OCI-LY7 (cell line): ENCODE measurements around the gene BHMT2. TPM values are rescaled to one million over a fixed set of nuclear protein-coding genes. Genes with fewer than 3 reads are reported as not detected.

Source experiments
- BruUV-seq: library from RNA; stranded (reverse); fragments of 400-500 nt; replicated peaks from 2 replicates; lab custom pipeline; 2021; lab: Mats Ljungman, UMichigan
- CTCF ChIA-PET: fragments of 300-600 bp; sonication (Branson Sonifier 250); formaldehyde crosslinking; loops from one replicate; lab custom pipeline; 2022; ENCODE audit warnings: antibody characterized with exemption; ENCODE audit not compliant: unreplicated experiment; lab: Charles Lee
- POLR2A ChIA-PET: fragments of 300-600 bp; sonication (Branson Sonifier 250); formaldehyde crosslinking; loops from one replicate; lab custom pipeline; 2022; ENCODE audit warnings: antibody characterized with exemption; lab: Charles Lee
- DNase-seq: peaks from one replicate; pipeline ENCODE4 v3.0.0-alpha.2; 2015; ENCODE audit warnings: low spot score
- H2AFZ ChIP-seq: fragments of 200-600 bp; sonication (generic), shearing (Covaris generic); 2 replicates; pipeline ENCODE4 v1.6.1; 2014; ENCODE audit warnings: mild to moderate bottlenecking, antibody characterized with exemption, low read length, moderate library complexity
- H3K27ac ChIP-seq: fragments of 200-600 bp; sonication (generic); 2 replicates; pipeline ENCODE4 v1.5.1; 2014; ENCODE audit warnings: mixed run types, low read depth, mild to moderate bottlenecking, moderate library complexity, low read length, inconsistent platforms; ENCODE audit not compliant: poor library complexity, severe bottlenecking
- H3K36me3 ChIP-seq: fragments of 200-600 bp; sonication (generic); 2 replicates; pipeline ENCODE4 v1.6.1; 2014; ENCODE audit warnings: mild to moderate bottlenecking, antibody characterized with exemption, low read length, moderate library complexity, mixed read lengths; ENCODE audit not compliant: insufficient read depth
- H3K4me1 ChIP-seq: fragments of 200-600 bp; sonication (generic); 2 replicates; pipeline ENCODE4 v1.5.1; 2014; ENCODE audit warnings: mild to moderate bottlenecking, low read length; ENCODE audit not compliant: insufficient read depth, poor library complexity, severe bottlenecking
- H3K4me2 ChIP-seq: fragments of 200-600 bp; sonication (generic); 2 replicates; pipeline ENCODE4 v1.6.1; 2014; ENCODE audit warnings: mild to moderate bottlenecking, low read length
- H3K4me3 ChIP-seq: fragments of 200-600 bp; sonication (generic); 2 replicates; pipeline ENCODE4 v1.5.1; 2014; ENCODE audit warnings: mild to moderate bottlenecking, low read depth, low read length; ENCODE audit not compliant: poor library complexity, severe bottlenecking
- H3K79me2 ChIP-seq: fragments of 200-600 bp; sonication (generic); 2 replicates; pipeline ENCODE4 v1.6.1; 2016; ENCODE audit warnings: low read depth, mild to moderate bottlenecking, low read length, moderate library complexity, mixed read lengths; ENCODE audit not compliant: insufficient read depth
- H3K9me2 ChIP-seq: fragments of 200-600 bp; sonication (generic); 2 replicates; pipeline ENCODE4 v1.6.1; 2016; ENCODE audit warnings: mild to moderate bottlenecking, low read length, mixed read lengths; ENCODE audit not compliant: insufficient read depth
- H3K9me3 ChIP-seq: fragments of 200-600 bp; sonication (generic); 2 replicates; pipeline ENCODE4 v1.6.1; 2014; ENCODE audit warnings: mild to moderate bottlenecking, mixed run types, low read length, mixed read lengths
- H4K20me1 ChIP-seq: fragments of 200-600 bp; sonication (generic); 2 replicates; pipeline ENCODE4 v1.6.1; 2014; ENCODE audit warnings: mild to moderate bottlenecking, antibody characterized with exemption, low read length, moderate library complexity, mixed read lengths; ENCODE audit not compliant: insufficient read depth
- CTCF ChIP-seq: fragments of 200-600 bp; sonication (generic); conservative IDR thresholded peaks from 2 replicates; pipeline ENCODE4 v1.5.1; 2014; ENCODE audit warnings: mild to moderate bottlenecking, antibody characterized with exemption, low read length, moderate library complexity, mixed read lengths
- EZH2phosphoT487 ChIP-seq: fragments of 200-600 bp; sonication (generic); IDR thresholded peaks from 2 replicates; pipeline ENCODE4 v1.6.1; 2018; ENCODE audit warnings: low read depth, borderline replicate concordance, mild to moderate bottlenecking, mixed run types, antibody characterized with exemption, low read length, moderate library complexity, mixed read lengths
- intact Hi-C: fragments of 100-400 bp; cut with micrococcal nuclease; formaldehyde crosslinking; loops from one replicate; pipeline ENCODE4 v1.10.0; 2022; ENCODE audit not compliant: unreplicated experiment
- total RNA-seq, 2 experiments: library from RNA; depleted of rRNA in 1 of 2; stranded (reverse); fragments of >200 nt in 1 of 2; shearing (Covaris generic) in 1 of 2; gene quantifications; 2 replicates each; pipeline ENCODE4 v1.2.3, GENCODE V29; 2014 to 2022

BHMT2 gene
- total RNA-seq, 2 experiments from 2014 or later, result not detected

GRCh38 chr5:79053321-79053720, 16.2 kb upstream of the BHMT2 start:
- POLR2A ChIA-PET, result interaction anchor here (0.6 kb wide), 1 partner anchor 18 kb away, joined by 4 read pairs; no protein-coding TSS in a partner anchor
- DNase-seq, result no peak
- Histone ChIP-seq H3K4me2 (no peak overlapping the region), H3K9me2 (no peaks in the 10 kb centered on the region), H3K4me1 (no peaks in the 10 kb centered on the region), H3K79me2 (no peaks in the 10 kb centered on the region), H3K36me3 (no peaks in the 10 kb centered on the region), H3K9me3 (no peaks in the 10 kb centered on the region), H2AFZ (no peak overlapping the region), H3K27ac (no peak overlapping the region), H4K20me1 (no peaks in the 10 kb centered on the region), H3K4me3 (no peak overlapping the region)
- CTCF ChIA-PET, result no interaction called here
- no TSS peak for BruUV-seq
- TF ChIP-seq EZH2phosphoT487 (no peak), CTCF (no peak)
- intact Hi-C loops, result no loop called here

- no peak overlapping the region for H2AFZ ChIP-seq
- no peaks in the 10 kb centered on the region for H4K20me1 ChIP-seq
- no peak overlapping the region for H3K4me2 ChIP-seq
- POLR2A ChIA-PET, result interaction anchor here (0.6 kb wide), 1 partner anchor 231 kb away, joined by 3 read pairs; no protein-coding TSS in a partner anchor
- no peaks in the 10 kb centered on the region for H3K36me3 ChIP-seq
- no peaks in the 10 kb centered on the region for H3K79me2 ChIP-seq
- DNase-seq, result no peak
- no TSS peak for BruUV-seq
- no peaks in the 10 kb centered on the region for H3K4me1 ChIP-seq
- H3K9me3 ChIP-seq, result no peaks in the 10 kb centered on the region
- TF ChIP-seq CTCF (no peak), EZH2phosphoT487 (no peak)
- no peak overlapping the region for H3K27ac ChIP-seq
- H3K9me2 ChIP-seq, result no peaks in the 10 kb centered on the region
- intact Hi-C loops, result no loop called here
- CTCF ChIA-PET, result no interaction called here
- H3K4me3 ChIP-seq, result no peak overlapping the region
Measured at GRCh38 chr5:79055017-79055416, 14.6 kb upstream of the BHMT2 start.

- no peaks in the 10 kb centered on the region for H3K9me3 ChIP-seq
- no peak overlapping the region for H3K4me3 ChIP-seq
- H2AFZ ChIP-seq, result no peak overlapping the region
- TF ChIP-seq EZH2phosphoT487, result no peak
- no peak for TF ChIP-seq CTCF
- no peaks in the 10 kb centered on the region for H3K36me3 ChIP-seq
- no peak overlapping the region for H3K27ac ChIP-seq
- intact Hi-C loops, result no loop called here
- ChIA-PET POLR2A (interaction anchor here (1.0 to 1.4 kb wide), 2 partner anchors 10 to 22 kb away, joined by 5 read pairs; no protein-coding TSS in a partner anchor), CTCF (no interaction called here)
- no peaks in the 10 kb centered on the region for H3K4me1 ChIP-seq
- H3K4me2 ChIP-seq, result no peak overlapping the region
- no TSS peak for BruUV-seq
- no peaks in the 10 kb centered on the region for H3K79me2 ChIP-seq
- H3K9me2 ChIP-seq, result no peaks in the 10 kb centered on the region
- no peak for DNase-seq
- H4K20me1 ChIP-seq, result no peaks in the 10 kb centered on the region
Measured at GRCh38 chr5:79056847-79057246, 12.7 kb upstream of the BHMT2 start.
